ENCODE results near the gene GAL3ST3. TPM values are rescaled to one million over a fixed set of nuclear protein-coding genes. Genes with fewer than 3 reads are reported as not detected.

GAL3ST3 gene
- total RNA-seq, 4 donors from 2014 or later: not detected

DNA sequence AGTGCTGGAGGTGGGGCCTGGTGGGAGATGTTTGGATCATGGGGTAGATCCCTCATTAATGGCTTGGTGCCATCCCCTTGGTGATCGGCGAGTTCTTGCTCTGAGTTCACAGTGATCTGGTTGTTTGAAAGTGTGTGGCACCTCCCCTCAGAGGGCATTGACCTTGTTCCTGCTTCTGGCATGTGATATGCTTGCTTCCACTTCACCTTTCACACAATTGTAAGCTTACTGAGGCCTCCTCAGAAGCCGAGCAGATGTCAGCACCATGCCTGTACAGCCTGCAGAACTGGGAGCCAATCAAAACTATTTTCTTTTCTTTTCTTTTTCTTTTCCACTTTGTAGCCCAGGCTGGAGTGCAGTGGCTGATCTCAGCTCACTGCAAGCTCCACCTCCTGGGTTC lies 11.6 kb downstream of the GAL3ST3 start:
- no peaks in the 10 kb centered on the region for H3K9me3 ChIP-seq
- WGBS, 2 donors (ENCODE audit: low coverage in 1 of 2): 89% methylated on average over 3 of the region's 3 CpGs; no CpG with 5 or more reads in 1 of the 2 donors
- no peaks in the 10 kb centered on the region for H3K4me1 ChIP-seq
- no peak overlapping the region for H3K4me3 ChIP-seq
- intact Hi-C loops (cut with DNase I; ENCODE audit: low total_unique reads) (no loop called here), in situ Hi-C loops (cut with MboI; ENCODE audit: low pct_ligation_motif_present in 1 of 4, low pct_unique_long_range_greater_than_20kb in 1 of 4, low sequenced_read_pairs in 3 of 4) (no loop called here)
- H3K36me3 ChIP-seq: no peaks in the 10 kb centered on the region
- TF ChIP-seq POLR2AphosphoS5 (IDR thresholded peaks at IDR 0.05): no peak
- TF ChIP-seq POLR2A (IDR thresholded peaks at IDR 0.05): no peak
- TF ChIP-seq CTCF (IDR thresholded peaks at IDR 0.05): no peak
- TF ChIP-seq EP300 (IDR thresholded peaks at IDR 0.05; ENCODE audit: low read depth): no peak
- no peaks in the 10 kb centered on the region for H3K27me3 ChIP-seq
- H3K27ac ChIP-seq: no peak overlapping the region
- no peak for DNase-seq

DNA sequence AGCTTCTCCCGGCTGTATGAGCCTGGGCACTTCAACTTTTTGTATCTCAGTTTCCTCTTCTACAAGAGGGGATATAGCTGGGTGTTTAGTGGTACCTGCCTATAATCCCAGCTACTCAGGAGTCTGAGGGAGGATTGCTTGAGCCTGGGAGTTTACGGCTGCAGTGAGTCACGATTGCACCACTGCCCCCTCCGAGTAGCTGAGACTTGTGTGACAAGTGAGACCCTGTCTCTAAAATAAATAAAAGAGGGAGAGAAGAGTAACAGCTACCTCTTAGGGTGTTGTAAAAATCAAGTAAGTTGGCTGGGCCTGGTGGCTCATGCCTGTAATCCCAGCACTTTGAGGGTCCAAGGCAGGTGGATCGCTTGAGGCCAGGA lies 12.6 kb downstream of the GAL3ST3 start:
- H3K27ac ChIP-seq: no peak overlapping the region
- no peaks in the 10 kb centered on the region for H3K4me1 ChIP-seq
- in situ Hi-C loops (cut with MboI; ENCODE audit: low pct_ligation_motif_present in 1 of 4, low pct_unique_long_range_greater_than_20kb in 1 of 4, low sequenced_read_pairs in 3 of 4) (no loop called here), intact Hi-C loops (cut with DNase I; ENCODE audit: low total_unique reads) (no loop called here)
- 76 to 88% methylated on average over 4 to 5 of the region's 5 CpGs for WGBS, 2 donors (ENCODE audit: low coverage in 1 of 2)
- TF ChIP-seq POLR2A (IDR thresholded peaks at IDR 0.05) (no peak), EP300 (IDR thresholded peaks at IDR 0.05; ENCODE audit: low read depth) (no peak), POLR2AphosphoS5 (IDR thresholded peaks at IDR 0.05) (no peak), CTCF (IDR thresholded peaks at IDR 0.05) (no peak)
- no peak for DNase-seq
- H3K27me3 ChIP-seq: no peaks in the 10 kb centered on the region
- no peak overlapping the region for H3K4me3 ChIP-seq
- no peaks in the 10 kb centered on the region for H3K9me3 ChIP-seq
- H3K36me3 ChIP-seq: no peaks in the 10 kb centered on the region

- WGBS, 2 donors (ENCODE audit: low coverage in 1 of 2): 77% methylated on average over 9 of the region's 9 CpGs; no CpG with 5 or more reads in 1 of the 2 donors
- Histone ChIP-seq H3K4me3 (no peak overlapping the region), H3K36me3 (no peaks in the 10 kb centered on the region), H3K27ac (no peak overlapping the region), H3K27me3 (no peaks in the 10 kb centered on the region), H3K4me1 (no peaks in the 10 kb centered on the region), H3K9me3 (no peaks in the 10 kb centered on the region)
- intact Hi-C loops (cut with DNase I; ENCODE audit: low total_unique reads) (no loop called here), in situ Hi-C loops (cut with MboI; ENCODE audit: low pct_ligation_motif_present in 1 of 4, low pct_unique_long_range_greater_than_20kb in 1 of 4, low sequenced_read_pairs in 3 of 4) (no loop called here)
- DNase-seq: no peak
- TF ChIP-seq POLR2A (IDR thresholded peaks at IDR 0.05) (no peak), EP300 (IDR thresholded peaks at IDR 0.05; ENCODE audit: low read depth) (no peak), POLR2AphosphoS5 (IDR thresholded peaks at IDR 0.05) (no peak), CTCF (IDR thresholded peaks at IDR 0.05) (no peak)
Observed at GRCh38 chr11:66035653-66036333, 13.2 kb downstream of the GAL3ST3 start.

- H3K4me3 ChIP-seq: no peak overlapping the region
- intact Hi-C loops (cut with DNase I; ENCODE audit: low total_unique reads): no loop called here
- in situ Hi-C loops (cut with MboI; ENCODE audit: low pct_ligation_motif_present in 1 of 4, low pct_unique_long_range_greater_than_20kb in 1 of 4, low sequenced_read_pairs in 3 of 4): no loop called here
Observed at GRCh38 chr11:66032957-66033735, 15.8 kb downstream of the GAL3ST3 start.

More at GRCh38 chr11:66032957-66033735, 15.8 kb downstream of the GAL3ST3 start:
- 78 to 93% methylated on average over 4 to 8 of the region's 8 CpGs for WGBS, 2 donors (ENCODE audit: low coverage in 1 of 2)
- Histone ChIP-seq H3K4me1 (no peaks in the 10 kb centered on the region), H3K36me3 (no peaks in the 10 kb centered on the region), H3K27me3 (peaks cover under 1% of the 10 kb centered on the region), H3K27ac (no peak overlapping the region), H3K9me3 (no peaks in the 10 kb centered on the region)
- TF ChIP-seq POLR2A (IDR thresholded peaks at IDR 0.05) (no peak), CTCF (IDR thresholded peaks at IDR 0.05) (no peak), POLR2AphosphoS5 (IDR thresholded peaks at IDR 0.05) (no peak), EP300 (IDR thresholded peaks at IDR 0.05; ENCODE audit: low read depth) (no peak)
- DNase-seq: no peak
